ENCODE results near the gene GRAMD2A. TPM values are rescaled to one million over a fixed set of nuclear protein-coding genes. Genes with fewer than 3 reads are reported as not detected.

The GRAMD2A gene
- total and polyA plus RNA-seq, 2 experiments from 2014 or later = not detected

GRCh38 chr15:72229947-72230196 lies 32.3 kb upstream of the GRAMD2A start:
- no peak for TF ChIP-seq EZH2 (IDR thresholded peaks at IDR 0.05; ENCODE audit: insufficient read depth, poor library complexity, severe bottlenecking)
- no peak for TF ChIP-seq EZH2phosphoT487 (IDR thresholded peaks at IDR 0.05; ENCODE audit: insufficient read depth, low read depth)
- in situ Hi-C loops (cut with MboI) = no loop called here
- peak overlapping the region; percentile 98 for H3K27ac ChIP-seq
- no peaks in the 10 kb centered on the region for H3K27me3 ChIP-seq (replicated peaks; ENCODE audit: insufficient read depth)
- H3K9me3 ChIP-seq (ENCODE audit: low read depth) = no peaks in the 10 kb centered on the region
- peak overlapping the region; percentile 84 for H3K4me3 ChIP-seq
- no peak for DNase-seq
- no peaks in the 10 kb centered on the region for H3K9me2 ChIP-seq (ENCODE audit: insufficient read depth)
- peak overlapping the region; percentile 98 for H3K4me2 ChIP-seq (ENCODE audit: unreplicated experiment)
- H3K36me3 ChIP-seq (ENCODE audit: low read depth) = peaks cover 9% of the 10 kb centered on the region
- peak overlapping the region; percentile 99 for H3K9ac ChIP-seq
- H4K20me1 ChIP-seq (ENCODE audit: insufficient read depth) = peaks cover 6% of the 10 kb centered on the region; the same call in 1 of the 2 replicates
- peaks cover 65% of the 10 kb centered on the region for H3K79me2 ChIP-seq (ENCODE audit: insufficient read depth)
- H2AFZ ChIP-seq = 0 out of 2 replicates have a peak overlapping the region, but pooled peaks have one; percentile 72
- WGBS, 2 experiments (ENCODE audit: low coverage in 1 of 2, low lambda C conversion rate in 2 of 2, missing lambda C conversion rate in 2 of 2) = 0 to 1% methylated on average over 12 to 29 of the region's 29 CpGs
- H3F3A ChIP-seq (ENCODE audit: insufficient read depth) = peaks cover 62% of the 10 kb centered on the region
- peaks cover 36% of the 10 kb centered on the region for H3K4me1 ChIP-seq (ENCODE audit: insufficient read depth)

GRCh38 chr15:72229076-72229946 lies 31.7 kb upstream of the GRAMD2A start:
- in situ Hi-C loops (cut with MboI) = no loop called here
- peak; percentile 90 for DNase-seq
- 0 to 1% methylated on average over 24 to 25 of the region's 25 CpGs for WGBS, 2 experiments (ENCODE audit: low coverage in 1 of 2, low lambda C conversion rate in 2 of 2, missing lambda C conversion rate in 2 of 2)
- H3F3A ChIP-seq (ENCODE audit: insufficient read depth) = peaks cover 65% of the 10 kb centered on the region
- H3K27ac ChIP-seq = peak overlapping the region; percentile 98
- H3K9ac ChIP-seq = peak overlapping the region; percentile 99
- peak overlapping the region; percentile 98 for H3K4me2 ChIP-seq (ENCODE audit: unreplicated experiment)
- H3K4me3 ChIP-seq = peak overlapping the region; percentile 84
- no peak for TF ChIP-seq EZH2phosphoT487 (IDR thresholded peaks at IDR 0.05; ENCODE audit: insufficient read depth, low read depth)
- H4K20me1 ChIP-seq (ENCODE audit: insufficient read depth) = peaks cover 6% of the 10 kb centered on the region; the same call in 1 of the 2 replicates
- H3K9me2 ChIP-seq (ENCODE audit: insufficient read depth) = no peaks in the 10 kb centered on the region
- peaks cover 39% of the 10 kb centered on the region for H3K4me1 ChIP-seq (ENCODE audit: insufficient read depth)
- peaks cover 71% of the 10 kb centered on the region for H3K79me2 ChIP-seq (ENCODE audit: insufficient read depth)
- H3K36me3 ChIP-seq (ENCODE audit: low read depth) = peaks cover 12% of the 10 kb centered on the region
- no peaks in the 10 kb centered on the region for H3K9me3 ChIP-seq (ENCODE audit: low read depth)
- no peaks in the 10 kb centered on the region for H3K27me3 ChIP-seq (replicated peaks; ENCODE audit: insufficient read depth)
- no peak overlapping the region for H2AFZ ChIP-seq

GRCh38 chr15:72227720-72228119 lies 30.1 kb upstream of the GRAMD2A start:
- Histone ChIP-seq H3K79me2 (ENCODE audit: insufficient read depth) (peaks cover 82% of the 10 kb centered on the region), H3K36me3 (ENCODE audit: low read depth) (peaks cover 23% of the 10 kb centered on the region), H3K4me3 (peak overlapping the region; percentile 84), H3K9me2 (ENCODE audit: insufficient read depth) (no peaks in the 10 kb centered on the region), H3K27me3 (replicated peaks; ENCODE audit: insufficient read depth) (no peaks in the 10 kb centered on the region), H4K20me1 (ENCODE audit: insufficient read depth) (peaks cover 18% of the 10 kb centered on the region), H3K4me2 (ENCODE audit: unreplicated experiment) (peak overlapping the region; percentile 98), H3K27ac (peak overlapping the region; percentile 98), H3K9ac (peak overlapping the region; percentile 99), H3F3A (ENCODE audit: insufficient read depth) (peaks cover 78% of the 10 kb centered on the region), H3K4me1 (ENCODE audit: insufficient read depth) (peaks cover 52% of the 10 kb centered on the region), H3K9me3 (ENCODE audit: low read depth) (no peaks in the 10 kb centered on the region), H2AFZ (no peak overlapping the region)
- 25% methylated on average over 4 of the region's 4 CpGs for WGBS, 2 experiments (ENCODE audit: low coverage in 1 of 2, low lambda C conversion rate in 2 of 2, missing lambda C conversion rate in 2 of 2)
- in situ Hi-C loops (cut with MboI) = no loop called here
- TF ChIP-seq EZH2 (IDR thresholded peaks at IDR 0.05; ENCODE audit: insufficient read depth, poor library complexity, severe bottlenecking) (no peak), EZH2phosphoT487 (IDR thresholded peaks at IDR 0.05; ENCODE audit: insufficient read depth, low read depth) (no peak)
- DNase-seq = peak; percentile 45

- H3K4me1 ChIP-seq (ENCODE audit: insufficient read depth) = peaks cover 52% of the 10 kb centered on the region
- peaks cover 85% of the 10 kb centered on the region for H3K79me2 ChIP-seq (ENCODE audit: insufficient read depth)
- peak; percentile 92 for DNase-seq
- H3K9me3 ChIP-seq (ENCODE audit: low read depth) = no peaks in the 10 kb centered on the region
- no peaks in the 10 kb centered on the region for H3K27me3 ChIP-seq (replicated peaks; ENCODE audit: insufficient read depth)
- H3F3A ChIP-seq (ENCODE audit: insufficient read depth) = peaks cover 76% of the 10 kb centered on the region
- 15 to 16% methylated on average over 8 of the region's 8 CpGs for WGBS, 2 experiments (ENCODE audit: low coverage in 1 of 2, low lambda C conversion rate in 2 of 2, missing lambda C conversion rate in 2 of 2)
- no peak overlapping the region for H2AFZ ChIP-seq
- peak overlapping the region; percentile 98 for H3K27ac ChIP-seq
- peaks cover 23% of the 10 kb centered on the region for H4K20me1 ChIP-seq (ENCODE audit: insufficient read depth)
- peak overlapping the region; percentile 98 for H3K4me2 ChIP-seq (ENCODE audit: unreplicated experiment)
- H3K36me3 ChIP-seq (ENCODE audit: low read depth) = peaks cover 23% of the 10 kb centered on the region
- peak overlapping the region; percentile 84 for H3K4me3 ChIP-seq
- in situ Hi-C loops (cut with MboI) = no loop called here
- H3K9me2 ChIP-seq (ENCODE audit: insufficient read depth) = no peaks in the 10 kb centered on the region
- H3K9ac ChIP-seq = peak overlapping the region; percentile 99
- TF ChIP-seq EZH2 (IDR thresholded peaks at IDR 0.05; ENCODE audit: insufficient read depth, poor library complexity, severe bottlenecking) (no peak), EZH2phosphoT487 (IDR thresholded peaks at IDR 0.05; ENCODE audit: insufficient read depth, low read depth) (no peak)
Measured at GRCh38 chr15:72227192-72227586, 29.6 kb upstream of the GRAMD2A start.

All from GM23248 (cell line).